Measurements from ENCODE around the gene ANK3.

ANK3 gene

DNA sequence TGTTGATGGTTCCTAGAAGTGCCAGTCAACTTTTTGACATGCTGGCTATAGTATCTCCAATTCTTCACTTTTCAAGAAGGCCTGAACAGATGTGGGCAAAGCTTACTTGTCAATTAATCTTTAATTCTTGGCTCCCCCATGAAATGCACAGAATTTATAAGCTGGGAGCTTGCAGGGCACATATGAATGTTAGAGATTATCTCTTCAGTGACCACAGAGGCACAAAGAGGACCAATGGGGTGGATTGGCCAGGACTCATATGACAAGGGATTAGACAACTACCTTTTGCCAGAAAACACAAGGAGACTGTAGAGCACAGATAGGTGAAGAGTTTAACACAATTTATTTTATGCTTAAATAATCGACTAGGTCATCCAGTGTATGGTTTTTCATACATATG lies 361.6 kb downstream of the ANK3 start:
- no peak for DNase-seq (ENCODE audit: low read depth)
- H3K4me3 ChIP-seq (ENCODE audit: low read depth, low read length): no peak overlapping the region
- TF ChIP-seq POLR2A (IDR thresholded peaks at IDR 0.05; ENCODE audit: extremely low read depth, insufficient read length) (no peak), MYC (IDR thresholded peaks at IDR 0.05; ENCODE audit: low read depth, low read length) (no peak)
- TF ChIP-seq, protein P1, sequence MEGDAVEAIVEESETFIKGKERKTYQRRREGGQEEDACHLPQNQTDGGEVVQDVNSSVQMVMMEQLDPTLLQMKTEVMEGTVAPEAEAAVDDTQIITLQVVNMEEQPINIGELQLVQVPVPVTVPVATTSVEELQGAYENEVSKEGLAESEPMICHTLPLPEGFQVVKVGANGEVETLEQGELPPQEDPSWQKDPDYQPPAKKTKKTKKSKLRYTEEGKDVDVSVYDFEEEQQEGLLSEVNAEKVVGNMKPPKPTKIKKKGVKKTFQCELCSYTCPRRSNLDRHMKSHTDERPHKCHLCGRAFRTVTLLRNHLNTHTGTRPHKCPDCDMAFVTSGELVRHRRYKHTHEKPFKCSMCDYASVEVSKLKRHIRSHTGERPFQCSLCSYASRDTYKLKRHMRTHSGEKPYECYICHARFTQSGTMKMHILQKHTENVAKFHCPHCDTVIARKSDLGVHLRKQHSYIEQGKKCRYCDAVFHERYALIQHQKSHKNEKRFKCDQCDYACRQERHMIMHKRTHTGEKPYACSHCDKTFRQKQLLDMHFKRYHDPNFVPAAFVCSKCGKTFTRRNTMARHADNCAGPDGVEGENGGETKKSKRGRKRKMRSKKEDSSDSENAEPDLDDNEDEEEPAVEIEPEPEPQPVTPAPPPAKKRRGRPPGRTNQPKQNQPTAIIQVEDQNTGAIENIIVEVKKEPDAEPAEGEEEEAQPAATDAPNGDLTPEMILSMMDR (IDR thresholded peaks at IDR 0.05; ENCODE audit: low read depth, low read length): no peak
- TF ChIP-seq, protein P2, sequence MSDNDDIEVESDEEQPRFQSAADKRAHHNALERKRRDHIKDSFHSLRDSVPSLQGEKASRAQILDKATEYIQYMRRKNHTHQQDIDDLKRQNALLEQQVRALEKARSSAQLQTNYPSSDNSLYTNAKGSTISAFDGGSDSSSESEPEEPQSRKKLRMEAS (IDR thresholded peaks at IDR 0.05; ENCODE audit: low read depth, low read length): no peak

DNA sequence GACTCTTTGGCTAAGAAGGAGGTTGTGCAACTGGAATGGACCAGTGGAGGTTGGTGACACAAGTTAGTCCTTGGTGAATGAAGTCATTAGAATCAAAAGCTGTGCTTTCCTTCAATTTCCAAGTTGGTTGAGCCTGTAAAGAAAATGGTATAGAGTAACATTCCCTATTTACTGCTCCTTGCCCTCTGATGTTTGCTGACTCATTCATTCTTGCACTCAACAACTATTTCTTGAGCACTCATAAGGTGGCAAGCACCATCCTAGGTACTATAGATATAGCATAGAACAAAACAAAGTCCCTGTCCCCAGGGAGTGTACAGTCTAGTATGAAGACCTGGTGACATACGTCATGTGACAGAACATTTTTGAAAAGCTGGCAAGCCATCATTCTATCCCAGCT lies 364.4 kb downstream of the ANK3 start:
- TF ChIP-seq MYC (IDR thresholded peaks at IDR 0.05; ENCODE audit: low read depth, low read length): no peak
- TF ChIP-seq, protein P2 (IDR thresholded peaks at IDR 0.05; ENCODE audit: low read depth, low read length): no peak
- TF ChIP-seq, protein P1 (IDR thresholded peaks at IDR 0.05; ENCODE audit: low read depth, low read length): no peak
- no peak for TF ChIP-seq POLR2A (IDR thresholded peaks at IDR 0.05; ENCODE audit: extremely low read depth, insufficient read length)
- no peak for DNase-seq (ENCODE audit: low read depth)
- H3K4me3 ChIP-seq (ENCODE audit: low read depth, low read length): no peak overlapping the region

DNA sequence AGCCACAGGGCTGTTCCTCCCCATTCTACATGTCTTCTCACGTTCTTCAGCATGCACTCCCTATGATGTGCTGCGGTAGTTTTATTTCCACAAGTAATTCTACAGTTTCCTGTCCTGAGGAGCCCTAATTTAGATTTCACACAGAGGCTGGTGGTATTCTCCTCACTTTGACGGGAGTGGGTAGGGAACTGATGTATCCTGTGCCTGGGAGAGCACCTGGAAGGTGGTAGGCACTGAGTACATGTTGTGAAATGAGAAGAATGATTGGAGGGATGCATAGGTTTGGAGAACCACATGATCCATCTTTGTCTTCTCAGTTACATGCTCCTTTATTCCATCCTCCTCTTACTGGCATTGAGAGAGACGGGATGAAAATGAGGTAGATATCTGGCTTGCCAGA lies 365.2 kb downstream of the ANK3 start:
- no peak overlapping the region for H3K4me3 ChIP-seq (ENCODE audit: low read depth, low read length)
- TF ChIP-seq, protein P2 (IDR thresholded peaks at IDR 0.05; ENCODE audit: low read depth, low read length): no peak
- TF ChIP-seq, protein P1 (IDR thresholded peaks at IDR 0.05; ENCODE audit: low read depth, low read length): no peak
- TF ChIP-seq POLR2A (IDR thresholded peaks at IDR 0.05; ENCODE audit: extremely low read depth, insufficient read length): no peak
- no peak for TF ChIP-seq MYC (IDR thresholded peaks at IDR 0.05; ENCODE audit: low read depth, low read length)
- DNase-seq (ENCODE audit: low read depth): no peak

DNA sequence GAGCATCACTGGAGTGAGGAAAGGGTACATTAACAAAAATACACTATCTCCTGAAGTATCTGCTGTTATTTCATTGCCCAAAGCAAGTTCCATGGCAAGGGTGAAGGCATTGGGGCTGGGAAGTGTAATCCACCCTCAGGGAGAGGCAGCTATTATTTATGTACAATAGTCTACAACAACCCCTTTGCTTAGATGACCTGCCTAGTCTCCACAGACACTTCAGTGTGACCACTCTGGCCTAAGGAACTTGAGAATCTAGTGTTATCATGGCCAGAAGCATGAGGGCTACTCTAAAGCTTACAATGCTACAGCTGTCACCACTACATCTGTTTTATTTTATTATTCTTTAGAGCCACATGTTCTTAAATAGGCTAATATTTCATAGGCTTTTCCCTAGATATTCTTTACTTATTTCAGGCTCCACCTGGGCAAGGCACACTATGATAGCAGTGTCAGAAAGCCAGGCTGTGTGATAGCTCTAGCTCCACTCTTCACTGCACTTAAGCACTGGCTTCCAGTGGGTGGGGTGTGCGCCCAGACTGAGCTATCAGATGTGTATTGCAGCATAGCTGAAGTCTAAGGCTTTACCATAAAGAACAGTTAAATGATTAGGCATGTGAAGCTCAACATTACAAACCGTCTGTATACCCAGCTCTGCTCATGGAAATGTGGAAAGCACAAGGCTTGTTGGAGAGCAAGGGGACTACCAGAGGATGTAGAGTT lies 366.4 kb downstream of the ANK3 start:
- no peak for DNase-seq (ENCODE audit: low read depth)
- TF ChIP-seq, protein P2 (IDR thresholded peaks at IDR 0.05; ENCODE audit: low read depth, low read length): no peak
- TF ChIP-seq, protein P1 (IDR thresholded peaks at IDR 0.05; ENCODE audit: low read depth, low read length): no peak
- TF ChIP-seq MYC (IDR thresholded peaks at IDR 0.05; ENCODE audit: low read depth, low read length): no peak
- no peak for TF ChIP-seq POLR2A (IDR thresholded peaks at IDR 0.05; ENCODE audit: extremely low read depth, insufficient read length)
- no peak overlapping the region for H3K4me3 ChIP-seq (ENCODE audit: low read depth, low read length)

DNA sequence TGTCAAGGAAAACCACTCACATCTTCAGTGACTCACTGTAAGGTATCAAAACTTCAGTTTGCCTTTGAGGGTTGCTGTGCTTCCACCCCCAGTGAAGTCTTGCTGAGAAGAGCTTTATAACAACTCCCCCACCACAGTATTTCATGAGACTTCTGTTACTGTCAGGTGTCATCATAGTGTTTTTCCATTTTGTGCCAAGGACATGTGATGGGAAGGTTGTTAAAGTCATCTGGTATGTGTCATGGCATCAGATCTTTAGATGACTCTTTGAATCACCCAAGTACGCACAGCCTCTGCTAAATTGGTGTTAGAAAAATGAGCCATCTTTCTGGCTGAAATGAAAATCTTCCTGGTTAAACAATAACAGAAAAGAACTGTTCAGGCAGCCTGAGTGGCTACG lies 368.3 kb downstream of the ANK3 start:
- H3K4me3 ChIP-seq (ENCODE audit: low read depth, low read length): no peak overlapping the region
- no peak for DNase-seq (ENCODE audit: low read depth)
- TF ChIP-seq POLR2A (IDR thresholded peaks at IDR 0.05; ENCODE audit: extremely low read depth, insufficient read length) (no peak), MYC (IDR thresholded peaks at IDR 0.05; ENCODE audit: low read depth, low read length) (no peak)
- TF ChIP-seq, protein P2 (IDR thresholded peaks at IDR 0.05; ENCODE audit: low read depth, low read length): no peak
- TF ChIP-seq, protein P1 (IDR thresholded peaks at IDR 0.05; ENCODE audit: low read depth, low read length): no peak
